HG03045 (cell line): ENCODE data around the gene RASA4B.
"Not testable (repeated sequence)": the region's sequence is repeated elsewhere in the genome, so short reads cannot be mapped to it uniquely, and the experiment has no call there.

Experiments
- ATAC-seq: cut with Tn5 transposase; IDR thresholded peaks from one replicate; pipeline ENCODE4 v1.9.1; 2021; ENCODE audit warnings: mild to moderate bottlenecking, moderate library complexity; ENCODE audit not compliant: unreplicated experiment

RASA4B gene

DNA sequence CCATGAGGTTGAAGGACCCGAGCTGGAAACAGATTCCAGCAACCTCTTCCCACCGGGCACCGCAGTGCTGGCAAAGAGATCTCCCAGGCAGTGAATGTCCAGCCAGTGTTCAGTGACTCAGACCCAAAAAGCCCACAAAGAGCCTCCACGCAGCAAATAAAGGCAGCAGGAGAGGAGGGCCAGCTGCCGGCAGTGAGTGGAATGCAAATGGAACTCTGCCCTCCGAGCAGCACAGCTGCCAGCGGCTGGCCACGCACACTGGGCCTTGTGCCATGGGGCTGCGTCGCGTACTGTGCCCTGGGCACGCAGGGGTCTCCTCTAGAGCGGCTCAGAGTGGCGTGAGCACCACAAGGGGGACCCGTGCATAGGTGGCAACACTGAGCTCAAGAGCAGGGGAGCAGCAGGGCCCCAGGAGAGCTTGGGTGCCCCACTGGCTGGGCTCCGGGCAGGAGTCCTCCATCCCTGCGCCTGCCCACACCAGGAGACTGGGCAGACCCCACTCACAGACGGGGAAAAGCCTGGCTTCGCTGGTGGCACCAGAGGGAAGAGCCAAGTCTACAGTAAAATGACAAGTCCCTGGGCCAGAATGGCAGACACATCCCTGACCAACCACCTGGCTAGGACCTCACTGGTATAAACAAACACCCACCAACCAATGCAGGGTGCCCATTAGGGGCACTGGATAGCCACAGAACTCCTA is 42.7 kb downstream of the RASA4B start:
- ATAC-seq: not testable (repeated sequence)

DNA sequence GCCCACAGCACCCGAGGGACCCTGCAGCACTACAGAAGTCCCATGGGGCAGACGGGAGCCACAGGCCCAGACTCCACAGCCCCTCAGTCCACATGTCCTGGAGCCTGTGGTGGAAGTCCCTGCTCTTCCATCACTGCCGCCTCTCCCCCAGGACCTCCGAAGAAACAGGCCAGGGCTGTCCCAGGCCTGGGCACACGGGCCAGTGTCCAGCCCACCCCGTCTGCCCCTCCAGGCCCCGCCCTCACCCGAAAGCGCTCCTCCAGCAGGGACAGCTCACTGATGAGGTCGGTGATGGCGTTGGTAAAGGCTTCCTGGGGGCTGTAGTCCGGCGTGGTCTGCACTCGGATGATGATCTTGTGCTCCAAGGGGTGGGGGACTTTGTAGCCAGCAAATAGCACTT is 43.5 kb downstream of the RASA4B start:
- ATAC-seq: not testable (repeated sequence)

DNA sequence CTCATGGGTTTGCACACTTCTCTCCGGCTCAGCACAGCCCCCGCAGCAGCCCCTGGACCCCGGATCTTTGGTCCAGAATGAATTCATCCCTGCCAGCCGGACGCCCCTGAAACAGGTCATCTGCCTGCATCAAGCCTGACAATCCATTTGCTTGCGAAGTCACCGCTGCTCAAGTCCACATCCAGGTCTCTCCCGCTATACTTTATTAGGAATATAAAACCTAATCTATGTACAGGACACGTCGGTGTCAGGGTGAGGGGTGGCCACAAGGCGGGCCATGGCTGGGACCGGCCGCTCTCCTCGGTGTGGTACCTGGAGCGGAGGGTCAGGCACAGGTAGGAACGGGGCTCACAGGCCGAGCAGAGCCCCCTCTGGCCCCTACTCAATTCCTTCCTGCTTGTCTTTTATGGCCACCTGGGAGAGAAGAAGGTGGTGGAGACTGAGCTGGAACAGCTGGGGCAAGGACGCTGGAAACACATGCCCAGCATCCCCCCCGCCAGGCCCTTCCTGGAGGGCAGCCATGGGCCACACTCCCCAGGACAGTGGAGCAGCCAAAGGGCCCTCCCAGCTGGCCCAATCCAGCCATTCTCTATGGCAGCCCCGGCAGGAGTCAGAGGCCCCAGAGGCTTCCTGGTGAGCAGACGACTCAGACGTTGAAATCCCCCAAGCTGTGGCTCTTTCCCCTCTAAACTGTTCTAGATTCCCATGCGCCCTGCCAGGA is 44.1 kb downstream of the RASA4B start:
- no peak for ATAC-seq

- ATAC-seq: no peak
These were observed 45.2 kb downstream of the RASA4B start for GRCh38 chr7:102472126-102473041.

DNA sequence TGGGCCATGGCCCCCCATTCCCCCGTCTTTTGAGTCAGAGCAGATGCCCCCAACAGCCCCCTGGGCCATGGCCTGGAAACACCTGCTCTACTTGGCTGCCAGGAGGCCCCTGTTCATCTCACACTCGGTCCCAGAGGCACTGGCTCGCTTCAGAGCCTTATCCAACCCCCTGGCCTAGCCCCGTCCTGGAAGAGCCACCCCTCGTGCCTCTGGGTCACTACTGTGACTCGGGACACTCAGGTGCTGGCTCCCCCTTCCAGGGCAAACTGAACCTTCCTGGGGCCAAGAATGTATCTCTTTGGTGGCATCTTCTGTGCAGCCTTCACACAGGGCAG is 45.8 kb downstream of the RASA4B start:
- no peak for ATAC-seq

- ATAC-seq: no peak
These were observed 47.4 kb downstream of the RASA4B start for GRCh38 chr7:102469972-102470825.

DNA sequence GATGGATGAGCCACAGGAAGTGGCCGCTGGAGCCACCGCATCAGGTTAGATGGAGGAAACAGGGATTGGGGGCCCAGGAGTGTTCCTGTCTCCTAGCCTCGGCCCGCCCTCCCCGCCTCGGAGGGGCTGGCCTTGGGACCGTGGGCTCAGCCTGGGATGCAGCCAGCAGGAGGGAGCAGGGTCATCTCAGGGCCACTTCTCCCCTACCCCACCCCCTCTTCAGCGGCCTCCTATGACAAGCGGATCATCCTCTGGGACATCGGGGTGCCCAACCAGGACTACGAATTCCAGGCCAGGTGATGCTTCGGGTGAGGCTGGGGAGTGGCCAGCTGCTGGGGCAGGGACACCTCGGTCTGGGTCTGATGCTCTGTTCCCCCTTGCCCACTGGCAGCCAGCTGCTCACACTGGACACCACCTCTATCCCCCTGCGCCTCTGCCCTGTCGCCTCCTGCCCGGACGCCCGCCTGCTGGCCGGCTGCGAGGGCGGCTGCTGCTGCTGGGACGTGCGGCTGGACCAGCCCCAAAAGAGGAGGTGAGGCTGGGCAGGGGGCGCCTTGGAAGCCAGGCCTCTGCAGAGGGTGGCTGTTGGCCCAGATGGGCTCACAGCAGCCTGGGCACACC is 48.1 kb downstream of the RASA4B start:
- ATAC-seq: no peak

DNA sequence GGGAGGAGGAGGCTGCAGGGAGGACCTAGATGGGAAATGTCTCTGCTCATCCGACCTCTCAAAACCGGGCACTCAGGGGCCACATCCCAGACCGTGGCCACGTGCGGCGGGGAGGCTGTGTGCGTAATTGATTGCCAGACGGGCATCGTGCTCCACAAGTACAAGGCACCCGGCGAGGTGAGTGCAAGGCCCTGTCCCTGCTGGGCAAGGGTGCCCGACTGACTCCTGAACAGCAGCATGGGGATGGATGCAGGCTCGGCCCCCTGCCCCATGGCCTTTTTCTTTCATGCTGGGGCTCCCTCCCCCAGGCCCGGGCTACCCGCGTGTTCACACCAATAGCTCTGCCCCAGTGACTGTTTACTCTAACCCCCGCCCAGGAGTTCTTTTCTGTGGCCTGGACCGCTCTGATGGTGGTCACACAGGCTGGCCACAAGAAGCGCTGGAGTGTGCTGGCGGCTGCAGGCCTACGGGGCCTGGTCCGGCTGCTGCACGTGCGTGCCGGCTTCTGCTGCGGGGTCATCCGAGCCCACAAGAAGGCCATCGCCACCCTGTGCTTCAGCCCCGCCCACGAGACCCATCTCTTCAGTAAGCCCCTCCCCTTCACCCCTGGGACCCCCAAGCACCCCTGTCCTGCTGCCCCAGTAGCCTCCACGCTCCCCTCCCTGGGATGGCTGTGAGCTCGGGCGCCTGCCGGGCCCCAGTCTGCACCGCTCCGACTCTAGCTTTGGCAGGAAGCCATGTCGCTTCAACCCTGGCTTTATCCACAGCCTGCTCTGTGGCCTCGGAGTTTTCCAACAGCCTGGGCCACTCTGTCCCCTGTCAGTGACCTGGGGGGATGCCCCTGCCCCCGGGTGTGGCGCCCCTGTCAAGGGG is 48.9 kb downstream of the RASA4B start:
- ATAC-seq: no peak

- no peak for ATAC-seq
These were observed 49.7 kb downstream of the RASA4B start for GRCh38 chr7:102467581-102468477.

- ATAC-seq: no peak
These were observed 51.5 kb downstream of the RASA4B start for GRCh38 chr7:102466097-102466496.

DNA sequence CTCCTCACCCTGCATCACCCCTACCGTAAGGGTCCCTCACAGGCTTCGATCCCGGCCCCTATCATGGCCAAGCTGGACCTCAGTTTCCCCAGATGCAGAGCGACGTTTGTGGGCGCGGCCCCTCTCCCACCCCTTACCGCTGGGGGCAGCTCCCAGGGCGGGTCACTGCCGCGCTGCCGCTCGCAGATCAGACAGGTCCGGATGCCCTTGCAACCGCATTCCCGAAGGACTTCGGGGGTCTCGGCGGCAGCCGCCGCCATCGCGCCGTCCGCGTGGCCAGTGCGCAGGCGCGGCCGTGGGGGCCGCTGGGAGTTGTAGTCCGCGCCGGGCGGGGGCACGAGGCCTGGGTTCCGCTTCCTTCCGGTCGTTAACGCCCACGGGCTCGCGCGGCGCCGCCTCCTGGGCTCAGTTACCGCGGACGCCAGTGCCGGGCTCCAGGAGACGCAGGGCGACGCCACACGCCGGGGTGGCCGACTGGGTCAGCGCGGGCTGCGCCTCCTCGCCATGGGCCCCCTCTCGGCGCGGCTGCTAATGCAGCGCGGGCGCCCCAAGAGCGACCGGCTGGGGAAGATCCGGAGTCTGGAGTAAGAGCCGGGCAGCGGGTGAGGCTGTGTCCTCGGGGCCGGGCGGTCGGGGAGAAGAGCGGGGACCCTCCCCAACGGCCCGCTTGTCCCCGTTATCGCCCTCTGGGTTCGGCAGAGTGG is 52.8 kb downstream of the RASA4B start, which contains the start of the genes ALKBH4 and LRWD1:
ALKBH4 (minus strand) TSS at position 287 of the 704 bp plus-strand sequence; CDS start at position 260, 27 bp downstream.
LRWD1 (plus strand) TSS at position 408 of the 704 bp plus-strand sequence; CDS start at position 505, 97 bp downstream.
- peak; percentile 88 for ATAC-seq

DNA sequence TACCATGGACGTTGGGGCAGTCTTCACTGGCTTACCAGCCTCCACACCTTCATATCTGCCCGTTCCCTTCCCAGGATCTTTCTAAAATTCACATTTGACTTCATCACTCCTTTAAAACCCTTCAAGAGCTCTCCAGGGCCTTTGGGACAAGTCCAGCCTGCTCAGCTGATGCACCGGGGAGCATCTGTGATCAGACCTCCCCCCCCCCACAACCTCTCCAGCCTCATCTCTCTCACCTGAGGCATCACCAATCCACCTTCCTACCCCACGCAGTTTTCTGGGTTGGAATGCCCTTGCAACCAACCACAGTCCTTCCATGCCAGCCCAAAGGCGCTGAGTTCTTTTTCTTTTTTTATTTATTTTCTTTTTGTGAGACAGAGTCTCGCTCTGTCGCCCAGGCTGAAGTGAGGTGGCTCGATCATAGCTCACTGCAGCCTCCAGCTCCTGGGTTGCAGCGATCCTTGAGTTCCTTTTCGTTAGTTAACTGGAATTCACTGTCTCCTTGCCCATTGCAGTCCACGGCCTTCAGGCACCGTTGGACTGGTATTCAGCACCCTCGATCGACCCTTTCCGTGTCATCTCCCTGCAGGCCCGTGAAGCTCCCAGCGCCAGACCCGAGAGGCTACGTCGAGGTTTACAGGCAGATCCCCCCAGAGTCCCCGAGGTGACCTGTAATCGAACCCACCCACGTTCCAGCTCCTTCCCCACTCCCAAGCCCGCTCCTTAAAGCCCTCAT is 53.6 kb downstream of the RASA4B start:
- no peak for ATAC-seq

- no peak for ATAC-seq
These were observed 57.1 kb downstream of the RASA4B start for GRCh38 chr7:102460467-102460866.

DNA sequence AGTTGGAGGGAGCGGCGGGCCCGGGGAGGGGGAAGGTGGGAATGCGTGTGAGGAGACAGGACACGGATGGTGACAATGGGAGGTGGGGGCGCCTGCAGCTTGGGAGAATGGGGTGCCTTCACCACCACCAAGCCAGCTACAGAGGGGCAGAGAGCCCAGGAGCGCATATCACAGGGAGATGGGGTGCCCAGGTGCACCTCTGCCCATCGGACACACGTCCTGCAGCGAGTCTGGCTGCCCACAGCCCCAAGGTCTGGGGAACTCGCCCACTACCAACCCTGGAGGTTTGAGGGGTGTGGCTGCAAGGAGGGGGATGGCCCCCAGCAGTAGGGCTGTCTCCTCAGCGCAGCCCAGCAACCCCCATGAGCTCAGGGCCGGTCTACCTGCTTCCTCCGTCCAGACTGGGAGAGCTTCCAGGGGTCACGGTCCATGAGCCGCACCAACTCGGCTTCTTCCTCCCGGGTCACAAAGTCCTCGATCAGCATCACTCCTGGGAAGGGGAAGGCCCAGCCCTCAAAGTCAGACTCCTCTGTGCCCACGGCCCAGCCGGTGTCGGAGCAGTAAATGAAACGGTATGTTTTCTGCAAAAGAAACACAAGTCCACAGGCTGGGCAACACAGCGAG is 58.2 kb downstream of the RASA4B start:
- no peak for ATAC-seq

GRCh38 chr7:102457352-102457924 is 60.1 kb downstream of the RASA4B start:
- ATAC-seq: no peak

DNA sequence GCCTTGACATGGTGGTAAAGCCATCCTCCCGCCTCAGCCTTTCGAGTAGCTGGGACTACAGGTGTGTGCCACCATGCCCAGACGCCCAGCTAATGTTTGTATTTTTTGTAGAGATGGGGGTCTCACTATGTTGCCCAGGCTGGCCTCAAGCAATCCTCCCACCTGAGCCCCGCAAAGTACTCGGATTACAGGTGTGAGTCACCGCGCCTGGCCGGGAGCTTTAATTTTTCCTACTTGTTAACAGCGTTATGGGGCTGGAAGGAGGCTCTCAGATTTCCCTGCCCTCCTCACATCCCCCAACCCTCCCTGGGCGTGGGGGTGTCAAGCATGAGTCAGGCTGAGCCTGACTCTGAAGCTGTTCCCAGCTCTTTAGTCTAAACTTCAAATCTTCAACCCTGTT is 61.2 kb downstream of the RASA4B start:
- no peak for ATAC-seq
